CD4-positive, alpha-beta T cell (primary cell): ENCODE data around the gene JTB. TPM values are rescaled to one million over a fixed set of nuclear protein-coding genes. Genes with fewer than 3 reads are reported as not detected.

Source experiments
- ATAC-seq: fragments of 200-7000 bp; cut with Tn5 transposase; one replicate; pipeline ENCODE4 v1.10.0; 2022; ENCODE audit warnings: mild to moderate bottlenecking; ENCODE audit not compliant: poor library complexity
- CTCF ChIA-PET: fragments of 350-600 bp; sonication (Branson Sonifier 250); formaldehyde crosslinking; loops from one replicate; lab custom pipeline; 2021; ENCODE audit warnings: antibody characterized with exemption, inconsistent platforms; lab: Charles Lee
- POLR2A ChIA-PET: fragments of 350-600 bp; sonication (Branson Sonifier 250); formaldehyde crosslinking; loops from one replicate; lab custom pipeline; 2021; ENCODE audit warnings: antibody characterized with exemption, inconsistent platforms; lab: Charles Lee
- DNase-seq, 14 experiments: peaks; one replicate each; pipeline ENCODE4 v3.0.0-alpha.2; 2013 to 2020; ENCODE audit warnings: mixed read lengths in 2 of 14
- H3K27ac ChIP-seq, 2 donors: one replicate each; pipeline versions ENCODE4 v1.5.1 to v1.7.0; 2013; ENCODE audit warnings: low read length in 2 of 2, low read depth in 1 of 2, mild to moderate bottlenecking in 1 of 2
- H3K27me3 ChIP-seq, 2 experiments: 1 replicate in 1 of 2; 2 replicates in 1 of 2; pipeline versions ENCODE4 v1.6.1 to v1.7.0; 2013; ENCODE audit warnings: low read length in 2 of 2, control low read depth in 1 of 2, mild to moderate bottlenecking in 1 of 2, moderate library complexity in 1 of 2; ENCODE audit not compliant: insufficient read depth in 2 of 2, control insufficient read depth in 1 of 2
- H3K36me3 ChIP-seq: one replicate; pipeline ENCODE4 v1.6.1; 2013; ENCODE audit warnings: low read length, control low read depth; ENCODE audit not compliant: insufficient read depth
- H3K4me1 ChIP-seq: one replicate; pipeline ENCODE4 v1.6.1; 2013; ENCODE audit warnings: low read length, control low read depth; ENCODE audit not compliant: insufficient read depth
- H3K4me3 ChIP-seq: one replicate; pipeline ENCODE4 v1.5.1; 2013; ENCODE audit warnings: mild to moderate bottlenecking, low read length, moderate library complexity
- H3K9me3 ChIP-seq, 2 experiments: 1 replicate in 1 of 2; 2 replicates in 1 of 2; pipeline versions ENCODE4 v1.6.1 to v1.7.0; 2013; ENCODE audit warnings: low read length in 2 of 2, mild to moderate bottlenecking in 2 of 2, control low read depth in 1 of 2, moderate library complexity in 1 of 2; ENCODE audit not compliant: control insufficient read depth in 1 of 2, insufficient read depth in 1 of 2
- H3K27ac Mint-ChIP-seq: one replicate; pipeline ENCODE4 v1.8.0; 2020; ENCODE audit warnings: mixed read lengths
- H3K27me3 Mint-ChIP-seq: one replicate; pipeline ENCODE4 v1.8.0; 2021; ENCODE audit warnings: mixed read lengths
- H3K36me3 Mint-ChIP-seq: one replicate; pipeline ENCODE4 v1.8.0; 2021; ENCODE audit warnings: low read depth, mixed read lengths
- H3K4me1 Mint-ChIP-seq: one replicate; pipeline ENCODE4 v1.8.0; 2021; ENCODE audit warnings: low read depth, mixed read lengths
- H3K4me3 Mint-ChIP-seq: one replicate; pipeline ENCODE4 v1.8.0; 2020; ENCODE audit warnings: mild to moderate bottlenecking, mixed read lengths
- H3K9me3 Mint-ChIP-seq: one replicate; pipeline ENCODE4 v1.8.0; 2020; ENCODE audit warnings: mixed read lengths
- intact Hi-C, 2 experiments: fragments of 100-400 bp; cut with DNase I in 1 of 2; cut with micrococcal nuclease in 1 of 2; formaldehyde crosslinking; loops; one replicate each; pipeline versions ENCODE4 v1.15.1 to v1.9.0; 2023 to 2025; cut with DNase I, micrococcal nuclease
- total RNA-seq, 174 experiments: library from RNA in 2 of 174; stranded (reverse) in 2 of 174; gene quantifications; one replicate each; pipeline ENCODE4 v1.2.3 and lab custom pipeline; 2021 to 2026
- TF ChIP-seq, protein P1 (sequence below): fragments of 200-600 bp; IDR thresholded peaks from one replicate; pipeline ENCODE4 v1.8.0; 2022; ENCODE audit warnings: antibody characterized with exemption, mild to moderate bottlenecking

The JTB gene
- total RNA-seq, 2 experiments from 2014 or later: 80.4 to 80.9 TPM

DNA sequence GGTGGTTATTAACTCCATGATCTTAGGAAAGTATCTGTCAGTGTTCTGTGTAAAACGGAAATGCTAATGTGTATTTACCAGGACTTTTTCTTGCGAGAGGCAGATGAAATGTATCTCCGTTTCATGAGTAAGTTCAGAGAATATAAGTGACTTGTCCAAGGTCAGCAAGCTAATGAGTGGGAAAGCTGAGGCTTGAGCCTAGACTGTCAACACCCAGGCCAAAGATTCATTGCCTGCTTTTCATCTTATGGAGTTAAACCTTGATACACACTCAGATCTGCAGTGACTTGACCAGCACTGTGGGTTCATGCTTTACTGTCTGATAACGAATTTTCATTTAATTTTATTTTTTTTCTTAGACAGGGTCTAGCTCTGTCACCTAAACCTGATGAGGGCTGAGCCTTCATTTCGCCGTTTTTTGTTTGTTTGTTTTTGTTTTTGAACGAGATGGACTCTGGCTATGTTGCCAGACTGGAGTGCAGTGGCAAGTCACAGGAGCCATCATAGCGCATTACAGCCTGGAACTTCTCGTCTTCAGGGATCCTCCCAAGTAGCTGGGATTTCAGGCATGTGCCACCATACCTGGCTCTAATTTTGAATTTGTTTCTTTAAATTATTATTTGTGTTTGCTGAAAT lies 918 bp upstream of the JTB start:
- H3K27ac ChIP-seq: peak overlapping the region; percentile 71 to 83
- TF ChIP-seq, protein P1, sequence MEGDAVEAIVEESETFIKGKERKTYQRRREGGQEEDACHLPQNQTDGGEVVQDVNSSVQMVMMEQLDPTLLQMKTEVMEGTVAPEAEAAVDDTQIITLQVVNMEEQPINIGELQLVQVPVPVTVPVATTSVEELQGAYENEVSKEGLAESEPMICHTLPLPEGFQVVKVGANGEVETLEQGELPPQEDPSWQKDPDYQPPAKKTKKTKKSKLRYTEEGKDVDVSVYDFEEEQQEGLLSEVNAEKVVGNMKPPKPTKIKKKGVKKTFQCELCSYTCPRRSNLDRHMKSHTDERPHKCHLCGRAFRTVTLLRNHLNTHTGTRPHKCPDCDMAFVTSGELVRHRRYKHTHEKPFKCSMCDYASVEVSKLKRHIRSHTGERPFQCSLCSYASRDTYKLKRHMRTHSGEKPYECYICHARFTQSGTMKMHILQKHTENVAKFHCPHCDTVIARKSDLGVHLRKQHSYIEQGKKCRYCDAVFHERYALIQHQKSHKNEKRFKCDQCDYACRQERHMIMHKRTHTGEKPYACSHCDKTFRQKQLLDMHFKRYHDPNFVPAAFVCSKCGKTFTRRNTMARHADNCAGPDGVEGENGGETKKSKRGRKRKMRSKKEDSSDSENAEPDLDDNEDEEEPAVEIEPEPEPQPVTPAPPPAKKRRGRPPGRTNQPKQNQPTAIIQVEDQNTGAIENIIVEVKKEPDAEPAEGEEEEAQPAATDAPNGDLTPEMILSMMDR: no peak
- Mint-ChIP-seq H3K27ac (peak overlapping the region; percentile 94), H3K27me3 (no peaks in the 10 kb centered on the region), H3K36me3 (peaks cover 43% of the 10 kb centered on the region), H3K4me1 (peaks cover 40% of the 10 kb centered on the region), H3K4me3 (peak overlapping the region; percentile 98), H3K9me3 (no peaks in the 10 kb centered on the region)
- intact Hi-C loops: loop anchor here in 1 of 2 experiments (1.0 kb wide), 1 partner anchor 12 kb away; the partner anchor contains the start of gene RPS27
- H3K4me1 ChIP-seq: peaks cover 31% of the 10 kb centered on the region
- H3K9me3 ChIP-seq: no peaks in the 10 kb centered on the region
- no peaks in the 10 kb centered on the region for H3K27me3 ChIP-seq
- DNase-seq (no peak), ATAC-seq (no peak)
- peaks cover 24% of the 10 kb centered on the region for H3K36me3 ChIP-seq
- POLR2A ChIA-PET: interaction anchor here (0.6 to 5.3 kb wide), 14 partner anchors 8 to 443 kb away, joined by 3 to 149 read pairs (median 18); partner anchors contain the start of genes CHTOP, CREB3L4, CRTC2 and DENND4B
- H3K4me3 ChIP-seq: peak overlapping the region; percentile 82
- CTCF ChIA-PET: interaction anchor here (1.5 to 3.7 kb wide), 7 partner anchors 8 to 181 kb away, joined by 4 to 21 read pairs (median 7); partner anchors contain the start of genes CREB3L4, DENND4B, GATAD2B and RAB13

DNA sequence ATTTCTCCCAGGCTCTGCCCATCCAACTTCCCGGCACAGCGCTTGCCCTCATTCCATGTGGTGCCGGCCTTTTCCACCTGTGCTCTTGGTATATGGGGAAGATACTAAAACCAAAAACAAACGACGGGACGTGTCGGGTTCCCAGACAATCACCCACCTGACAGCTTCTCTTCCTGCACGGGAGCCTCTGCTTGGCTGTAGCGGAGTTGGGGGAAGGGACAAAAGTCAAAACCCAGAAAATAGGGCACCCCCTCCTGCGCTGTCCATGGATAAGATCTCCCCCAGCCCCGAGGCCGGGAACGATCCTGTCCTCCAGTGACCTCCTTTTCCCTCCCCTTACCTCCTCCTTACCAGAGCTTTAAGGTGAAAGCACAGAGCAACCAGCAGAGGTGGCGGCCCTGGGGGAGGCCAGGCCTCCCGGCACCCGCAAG lies 640 bp downstream of the JTB start:
- CTCF ChIA-PET: interaction anchor here (0.6 to 3.7 kb wide), 7 partner anchors 8 to 295 kb away, joined by 3 to 21 read pairs (median 7); partner anchors contain the start of genes CREB3L4, DENND4B, RAB13 and SLC39A1
- H3K4me3 ChIP-seq: peak overlapping the region; percentile 82
- H3K9me3 ChIP-seq: no peaks in the 10 kb centered on the region

DNA sequence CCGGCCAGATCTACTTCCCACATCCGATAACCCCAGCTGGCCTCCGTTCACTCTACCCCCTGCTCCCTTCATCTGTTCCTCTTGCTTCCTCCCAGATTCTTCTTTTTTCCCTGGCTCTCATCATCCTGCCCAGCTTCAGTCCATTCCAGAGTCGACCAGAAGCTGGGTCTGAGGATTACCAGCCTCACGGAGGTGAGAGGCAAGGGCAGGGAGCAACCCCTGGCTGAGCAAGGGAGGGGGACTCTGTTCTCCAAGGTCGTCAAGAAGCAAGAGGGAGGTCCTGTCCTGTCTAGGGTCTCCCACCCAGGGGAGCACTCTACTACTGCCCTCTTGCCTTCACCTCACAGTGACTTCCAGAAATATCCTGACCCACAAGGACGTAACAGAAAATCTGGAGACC lies 3.9 kb downstream of the JTB start:
- H3K27me3 ChIP-seq: no peaks in the 10 kb centered on the region
- intact Hi-C loops: no loop called here
- no peak overlapping the region for H3K4me3 ChIP-seq
- TF ChIP-seq, protein P1: no peak
- peaks cover 33% of the 10 kb centered on the region for H3K36me3 ChIP-seq
- Mint-ChIP-seq H3K27ac (peak overlapping the region; percentile 64), H3K9me3 (no peaks in the 10 kb centered on the region), H3K4me1 (peaks cover 47% of the 10 kb centered on the region), H3K4me3 (peak overlapping the region; percentile 23), H3K36me3 (peaks cover 47% of the 10 kb centered on the region), H3K27me3 (no peaks in the 10 kb centered on the region)
- no peak overlapping the region for H3K27ac ChIP-seq
- ChIA-PET POLR2A (interaction anchor here (0.5 to 1.4 kb wide), 3 partner anchors 15 to 17 kb away, joined by 4 read pairs; partner anchors contain the start of genes CRTC2 and RPS27), CTCF (no interaction called here)
- no peaks in the 10 kb centered on the region for H3K9me3 ChIP-seq
- DNase-seq (no peak), ATAC-seq (no peak)
- peaks cover 36% of the 10 kb centered on the region for H3K4me1 ChIP-seq

More for the DNA sequence above, 640 bp downstream of the JTB start:
- peaks cover 47% of the 10 kb centered on the region for H3K36me3 Mint-ChIP-seq
- Histone ChIP-seq H3K27me3 (no peaks in the 10 kb centered on the region), H3K36me3 (peaks cover 33% of the 10 kb centered on the region), H3K4me1 (peaks cover 34% of the 10 kb centered on the region), H3K27ac (peak overlapping the region; percentile 80 to 83)
- TF ChIP-seq, protein P1: no peak
- intact Hi-C loops: loop anchor here (1.0 kb wide), 4 partner anchors 10 to 54 kb away; partner anchors contain the start of genes CRTC2 (in 2 of the 2), CREB3L4 (in 1 of the 2) and RPS27 (in 1 of the 2)
- ATAC-seq (peak; percentile 4), DNase-seq (no peak)
- H3K4me3 Mint-ChIP-seq: peak overlapping the region; percentile 98
- peaks cover 49% of the 10 kb centered on the region for H3K4me1 Mint-ChIP-seq
- H3K27ac Mint-ChIP-seq: peak overlapping the region; percentile 94
- POLR2A ChIA-PET: interaction anchor here (0.8 to 5.3 kb wide), 23 partner anchors 9 to 441 kb away, joined by 3 to 149 read pairs (median 4); partner anchors contain the start of genes CHTOP, CREB3L4, CRTC2 and DENND4B
- H3K27me3 Mint-ChIP-seq: no peaks in the 10 kb centered on the region
- H3K9me3 Mint-ChIP-seq: no peaks in the 10 kb centered on the region
